G401 (cell line): ENCODE results near the gene CDC42EP4. TPM values are rescaled to one million over a fixed set of nuclear protein-coding genes. Genes with fewer than 3 reads are reported as not detected.
"Not testable (repeated sequence)": the region's sequence is repeated elsewhere in the genome, so short reads cannot be mapped to it uniquely, and the experiment has no call there.

ENCODE experiments used
- DNase-seq: peaks from one replicate; pipeline ENCODE4 v3.0.0-alpha.2; 2015; ENCODE audit warnings: low spot score
- in situ Hi-C: cut with HindIII; loops from 2 replicates; pipeline ENCODE4 v1.10.0; 2016; ENCODE audit warnings: low sequenced_read_pairs, mixed read lengths
- total RNA-seq: library from RNA; depleted of rRNA; stranded (reverse); fragments of >200 nt; shearing (Covaris generic); gene quantifications from 2 replicates; pipeline ENCODE4 v1.2.3, GENCODE V29; 2014

Gene CDC42EP4
- total RNA-seq, 1 experiment from 2014 or later, result 66.1 TPM

- no peak for DNase-seq
- in situ Hi-C loops, result loop anchor here (5.0 kb wide), 1 partner anchor 94 kb away; no protein-coding TSS in a partner anchor
These were observed 34.8 kb upstream of the CDC42EP4 start for GRCh38 chr17:73346501-73347162.

DNA sequence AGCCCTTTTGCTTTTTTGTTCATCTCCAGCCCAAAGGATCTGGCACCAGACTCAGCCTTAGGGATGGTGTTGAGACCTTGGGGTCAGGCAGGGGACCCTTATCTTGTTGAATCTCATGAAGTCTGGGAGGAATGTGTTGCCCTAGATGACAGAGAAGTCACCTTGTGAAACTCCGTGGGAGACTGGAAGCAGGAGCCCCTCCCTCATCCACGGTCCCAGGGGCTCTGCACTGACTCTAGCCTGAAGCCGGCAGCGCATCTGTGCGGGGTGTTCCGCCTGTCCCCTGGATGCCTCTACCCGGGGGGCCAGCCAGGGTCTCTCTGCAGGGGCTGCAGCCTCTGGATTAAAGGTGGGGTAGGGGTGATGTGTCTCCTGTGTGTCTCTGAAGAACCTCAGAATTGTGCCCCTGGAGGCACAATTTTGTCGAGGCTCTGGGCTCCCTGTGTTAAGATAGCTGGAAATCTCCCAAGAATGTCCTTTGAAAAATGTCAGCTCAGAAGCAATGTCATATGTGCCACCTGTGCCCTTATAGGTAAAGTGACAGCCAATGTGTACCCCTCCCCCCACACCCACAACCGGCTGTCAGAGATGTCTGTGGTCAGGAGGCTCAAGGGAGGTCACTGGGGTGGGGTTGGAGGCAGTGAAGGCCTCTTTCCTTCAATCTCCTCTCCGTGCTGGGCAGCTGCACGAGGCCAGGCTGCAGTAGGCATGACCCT lies 32.1 kb upstream of the CDC42EP4 start:
- in situ Hi-C loops, result no loop called here
- DNase-seq, result no peak

GRCh38 chr17:73343168-73343634 lies 31.4 kb upstream of the CDC42EP4 start:
- in situ Hi-C loops, result no loop called here
- no peak for DNase-seq

DNA sequence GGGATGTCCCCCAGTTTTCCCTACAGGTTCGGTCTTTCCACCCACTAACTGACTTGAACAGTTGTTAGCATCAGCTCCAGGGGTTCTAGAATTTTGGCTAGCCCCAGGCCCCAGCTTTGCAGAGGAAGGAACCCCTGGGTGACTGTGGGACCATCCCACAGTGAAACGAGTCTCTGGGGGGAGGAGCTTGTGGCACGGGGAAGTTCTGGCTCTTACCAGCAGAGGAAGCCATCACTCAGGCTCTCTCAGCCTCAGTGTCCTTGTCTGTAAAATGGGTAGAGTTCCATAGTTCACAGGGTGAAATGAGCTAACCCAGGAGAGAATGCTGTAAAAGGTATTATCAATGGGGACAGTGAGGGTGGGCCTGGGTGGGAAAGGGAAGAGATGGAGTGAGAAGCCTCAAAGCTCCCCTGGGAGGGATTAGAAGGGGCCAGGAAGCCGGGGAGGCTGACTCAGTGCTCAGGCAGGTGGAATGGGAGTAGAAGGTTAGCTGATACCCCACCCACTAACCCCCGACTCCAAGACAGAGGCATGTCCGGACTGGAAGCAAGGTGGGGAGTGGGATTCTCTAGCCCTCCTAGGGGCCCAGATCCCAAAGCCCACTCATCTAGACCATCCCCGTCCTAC lies 30.9 kb upstream of the CDC42EP4 start:
- DNase-seq, result no peak
- in situ Hi-C loops, result no loop called here

GRCh38 chr17:73342050-73342522 lies 30.3 kb upstream of the CDC42EP4 start:
- no peak for DNase-seq
- in situ Hi-C loops, result no loop called here

DNA sequence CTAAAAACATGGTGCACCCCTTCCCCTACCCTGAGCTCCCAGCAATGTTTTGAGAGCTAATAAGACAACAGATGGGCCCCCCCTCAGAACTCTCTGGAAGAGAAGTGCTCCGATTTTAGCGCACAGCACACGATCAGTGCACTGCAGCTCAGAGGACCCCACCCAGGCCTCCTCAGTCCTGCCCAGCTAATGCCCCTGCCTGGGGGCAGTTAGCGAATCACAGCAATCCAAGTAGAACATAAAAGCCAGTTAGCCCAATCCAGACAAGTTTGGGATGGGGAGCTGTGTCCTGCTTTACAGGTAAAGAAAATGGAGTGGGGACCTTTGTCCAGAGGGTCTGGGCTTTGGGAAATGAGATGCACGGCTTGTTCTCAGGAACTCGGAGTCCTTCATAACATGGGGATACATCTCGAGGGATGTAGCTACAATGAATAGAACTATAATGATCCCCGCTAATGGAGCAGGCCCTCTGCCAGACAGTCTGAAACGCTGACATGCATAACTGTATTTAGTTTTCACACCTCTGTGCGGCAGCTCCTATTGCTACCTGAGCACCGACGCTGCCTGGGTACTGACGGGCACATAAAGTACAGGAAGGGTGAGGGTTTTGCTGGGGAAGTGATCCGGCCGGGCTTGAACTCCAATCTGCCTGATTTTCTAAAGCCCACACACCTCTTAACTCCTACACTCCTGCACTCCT lies 29.7 kb upstream of the CDC42EP4 start:
- in situ Hi-C loops, result no loop called here
- no peak for DNase-seq

- DNase-seq, result no peak
- in situ Hi-C loops, result no loop called here
These were observed 28.3 kb upstream of the CDC42EP4 start for GRCh38 chr17:73340093-73340596.

GRCh38 chr17:73338566-73339197 lies 26.9 kb upstream of the CDC42EP4 start:
- in situ Hi-C loops, result no loop called here
- no peak for DNase-seq

- in situ Hi-C loops, result no loop called here
- no peak for DNase-seq
These were observed 26.3 kb upstream of the CDC42EP4 start for GRCh38 chr17:73338050-73338521.

DNA sequence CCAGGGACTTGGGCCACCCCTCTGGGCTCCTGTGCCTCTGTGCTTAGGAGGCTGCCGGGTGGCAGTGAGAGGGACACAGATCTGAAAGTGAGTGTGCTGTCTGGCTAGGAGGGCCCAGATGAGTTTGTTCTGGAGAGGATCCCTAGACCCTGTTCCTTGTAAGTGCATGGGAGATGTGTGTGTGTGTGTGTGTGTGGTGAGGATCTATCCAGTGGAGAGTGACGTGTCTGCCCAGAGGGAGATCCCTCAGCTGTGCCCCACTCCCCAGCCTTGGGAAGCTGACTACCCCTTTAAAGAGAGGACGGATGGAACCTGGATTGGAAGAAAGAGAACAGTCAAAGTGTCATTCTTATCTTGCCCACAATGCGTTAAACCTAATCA lies 25.5 kb upstream of the CDC42EP4 start:
- no peak for DNase-seq
- in situ Hi-C loops, result no loop called here

DNA sequence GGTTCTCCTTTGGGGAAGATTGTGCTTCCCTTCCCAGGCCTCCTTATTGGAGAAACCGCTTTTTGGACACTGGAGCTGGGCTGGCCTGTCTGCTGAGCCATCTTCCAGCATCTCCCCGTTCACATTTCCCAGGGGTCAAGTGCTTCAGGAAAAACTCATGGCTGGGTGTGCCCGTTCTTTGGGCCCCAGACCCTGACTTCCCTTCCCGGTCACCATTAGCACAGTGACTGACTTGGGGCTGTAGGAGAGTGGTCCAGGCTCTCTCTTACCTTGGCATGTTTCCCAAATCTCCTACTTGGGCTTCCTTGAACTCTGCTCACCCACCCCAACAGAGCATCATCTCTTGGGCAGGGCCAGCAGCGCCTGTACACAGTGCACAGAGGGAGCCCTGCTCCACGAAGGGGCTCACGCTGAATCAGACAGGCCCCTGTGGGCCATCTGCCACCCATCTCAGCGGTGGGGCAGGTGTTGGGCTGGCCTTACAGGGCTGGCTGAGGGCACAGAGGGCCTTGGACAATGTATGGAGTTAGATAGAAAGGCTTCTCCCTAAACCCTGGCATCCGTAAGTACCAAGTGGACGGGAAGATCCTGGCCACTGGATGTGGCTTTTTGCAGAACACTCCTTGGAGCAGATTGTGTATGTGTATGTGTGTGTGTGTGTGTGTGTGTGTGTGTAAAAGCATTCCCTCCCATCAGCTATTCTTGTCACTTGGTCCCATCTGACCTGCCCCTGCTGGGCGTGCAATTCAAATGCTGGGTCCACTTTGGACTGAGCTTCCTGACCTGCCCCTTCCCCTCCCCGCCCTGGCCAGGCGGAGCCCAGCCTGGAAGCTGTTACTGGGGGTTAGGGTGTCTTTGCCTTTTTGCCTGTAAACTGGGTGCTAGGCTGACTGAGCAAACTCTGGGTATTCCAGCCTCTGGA lies 24.9 kb upstream of the CDC42EP4 start:
- in situ Hi-C loops, result no loop called here
- peak; percentile 48 for DNase-seq

DNA sequence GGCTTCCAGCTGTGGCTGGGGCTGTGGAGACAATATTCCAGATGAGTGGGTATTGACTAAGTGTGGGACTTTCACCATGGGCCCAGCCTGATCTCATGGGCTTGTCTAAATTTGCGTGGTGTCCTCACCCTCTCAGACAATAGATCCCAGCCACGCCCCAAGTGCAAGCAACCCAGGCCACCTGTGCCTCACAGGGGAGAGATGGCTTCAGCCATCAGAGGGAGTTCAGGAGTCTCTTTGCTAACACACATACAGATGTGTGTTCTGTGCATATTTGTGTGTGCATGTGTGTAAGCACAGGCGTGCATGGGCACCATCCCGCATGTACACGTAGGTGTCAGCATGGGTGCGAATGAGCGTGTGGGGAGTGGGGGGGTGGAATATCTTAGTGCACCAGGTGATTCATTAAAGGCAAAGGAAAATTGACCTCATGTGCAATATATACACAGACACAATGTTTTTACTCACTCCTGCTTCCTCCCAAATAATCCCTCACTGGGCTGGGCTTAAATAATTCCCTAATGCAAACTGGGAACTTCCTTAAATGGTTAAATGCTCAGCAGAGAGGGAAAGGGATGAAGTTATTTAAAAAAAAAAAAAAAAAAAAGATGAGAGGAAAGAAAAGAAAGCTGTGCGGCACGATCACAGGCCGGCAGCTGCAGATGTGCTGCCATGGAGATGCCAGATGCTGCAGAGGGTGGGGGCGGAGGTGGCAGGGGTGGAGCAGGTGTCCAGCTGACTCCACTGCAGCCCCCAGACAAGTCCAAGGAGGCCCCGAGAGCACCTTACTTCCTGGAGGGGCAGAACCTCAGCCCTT lies 24.0 kb upstream of the CDC42EP4 start:
- no peak for DNase-seq
- in situ Hi-C loops, result no loop called here

DNA sequence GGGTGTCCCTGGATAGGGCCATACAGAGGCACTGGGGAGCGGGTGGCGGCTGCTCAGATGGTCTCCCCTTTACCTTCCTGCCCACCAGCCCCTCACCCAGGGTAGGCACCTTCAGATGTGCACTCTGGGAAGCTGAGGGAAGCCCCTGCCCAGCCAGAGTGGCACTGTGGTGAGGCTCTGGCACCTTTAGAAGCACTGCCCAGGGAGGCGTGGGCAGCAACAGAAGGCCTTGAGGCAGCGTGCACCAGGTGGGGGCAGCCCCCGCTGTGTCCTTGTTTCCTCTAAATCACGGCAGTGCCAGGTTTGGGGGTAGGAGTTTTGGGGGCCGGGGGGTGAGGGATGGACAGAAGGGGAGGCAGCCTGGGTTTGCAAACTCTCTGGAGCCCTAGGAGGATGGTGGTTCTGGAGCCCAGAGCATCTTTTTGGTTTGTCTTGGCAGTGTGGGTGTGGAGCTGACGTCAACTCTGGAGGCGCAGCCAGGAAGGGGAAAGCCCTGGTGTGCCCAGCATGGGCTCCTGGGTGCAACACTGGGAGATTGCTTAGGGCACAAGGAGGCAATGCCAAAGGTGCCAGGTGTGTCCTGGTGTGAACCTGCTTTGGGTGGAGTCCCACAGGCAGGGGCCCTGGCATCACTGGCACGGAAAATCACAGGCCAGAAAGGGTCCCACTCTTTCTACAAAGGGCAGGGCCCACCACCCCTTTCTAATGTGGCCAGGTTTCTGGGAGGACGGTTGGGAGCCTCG lies 23.1 kb upstream of the CDC42EP4 start:
- in situ Hi-C loops, result no loop called here

DNA sequence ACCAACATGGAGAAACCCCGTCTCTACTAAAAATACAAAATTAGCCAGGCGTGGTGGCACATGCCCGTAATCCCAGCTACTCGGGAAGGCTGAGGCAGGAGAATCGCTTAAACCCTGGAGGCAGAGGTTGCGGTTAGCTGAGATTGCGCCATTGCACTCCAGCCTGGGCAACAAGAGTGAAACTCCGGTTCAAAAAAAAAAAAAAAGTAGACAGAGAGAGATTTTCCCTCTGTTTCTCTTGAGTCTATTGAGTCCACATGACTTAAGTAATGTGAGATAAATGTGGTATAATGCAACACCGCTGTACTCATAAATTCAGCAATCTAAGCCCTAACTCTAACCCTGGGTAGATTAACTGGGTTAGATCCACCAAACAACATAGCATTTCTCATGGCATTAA lies 21.6 kb upstream of the CDC42EP4 start:
- in situ Hi-C loops, DNase-seq: not testable (repeated sequence)

More for the DNA sequence above, 23.1 kb upstream of the CDC42EP4 start:
- DNase-seq, result no peak

DNA sequence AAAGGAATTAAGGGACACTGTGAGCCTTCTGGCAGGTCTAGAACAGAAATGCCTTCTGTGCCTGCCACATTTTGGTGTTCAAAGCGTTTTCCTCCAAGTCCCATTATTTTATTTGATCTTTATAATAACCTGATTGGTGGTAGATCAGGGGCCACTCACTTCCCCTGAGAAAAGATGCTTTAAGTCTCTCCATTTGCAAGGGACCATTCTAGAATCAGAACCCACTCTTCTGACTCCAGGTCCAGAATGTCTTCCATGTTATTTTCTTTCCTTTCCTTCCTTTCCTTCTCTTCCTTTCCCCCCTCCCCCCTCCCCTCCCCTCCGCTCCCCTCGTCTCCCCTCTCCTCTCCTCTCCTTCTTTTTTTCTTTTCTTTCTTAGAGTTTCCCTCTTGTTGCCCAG lies 19.3 kb upstream of the CDC42EP4 start:
- DNase-seq, result no peak
- in situ Hi-C loops, result no loop called here

- DNase-seq, result no peak
- in situ Hi-C loops, result no loop called here
These were observed 15.9 kb upstream of the CDC42EP4 start for GRCh38 chr17:73327676-73328075.

DNA sequence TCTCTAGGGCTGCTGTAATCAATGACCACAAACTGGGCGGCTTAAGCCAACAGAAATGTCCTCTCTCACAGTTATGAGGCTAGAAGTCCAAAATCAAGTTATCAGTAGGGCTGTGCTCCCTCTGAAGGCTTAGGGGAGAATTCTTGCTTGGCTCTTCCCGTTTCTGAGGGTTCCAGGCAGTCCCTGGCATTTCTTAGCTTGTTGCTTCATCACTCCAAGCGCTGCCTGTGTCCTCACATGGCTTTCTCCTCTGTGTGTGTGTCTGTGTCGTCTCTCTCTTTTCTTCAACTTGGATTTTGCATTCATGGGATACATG lies 13.7 kb upstream of the CDC42EP4 start:
- DNase-seq, result no peak

More for the DNA sequence above, 13.7 kb upstream of the CDC42EP4 start:
- in situ Hi-C loops, result no loop called here
